NCI-H774 (cell line): ENCODE data around the gene ATF7IP2.

Experiments
- DNase-seq: peaks from one replicate; lab custom pipeline; 2025; lab: John Stamatoyannopoulos, UW

Gene ATF7IP2

DNA sequence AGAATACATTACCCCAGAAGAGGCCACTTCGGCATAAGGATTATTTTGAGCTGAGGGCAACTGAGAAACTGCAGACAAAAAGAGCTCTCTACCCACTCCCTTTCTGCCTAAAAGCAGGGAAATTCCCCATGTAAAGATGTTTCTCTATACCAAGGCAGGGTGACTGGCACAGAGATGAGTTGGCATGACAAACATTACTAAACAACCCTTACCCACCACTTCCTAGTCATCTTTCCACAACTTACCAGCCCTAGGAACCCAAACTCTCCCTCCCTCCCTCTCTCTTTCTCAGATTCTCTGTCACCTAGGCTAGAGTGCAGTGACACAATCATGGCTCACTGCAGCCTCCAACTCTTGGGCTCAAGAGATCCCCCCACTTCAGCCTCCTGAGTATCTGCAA is 126.0 kb downstream of the ATF7IP2 start:
- DNase-seq = no peak

DNA sequence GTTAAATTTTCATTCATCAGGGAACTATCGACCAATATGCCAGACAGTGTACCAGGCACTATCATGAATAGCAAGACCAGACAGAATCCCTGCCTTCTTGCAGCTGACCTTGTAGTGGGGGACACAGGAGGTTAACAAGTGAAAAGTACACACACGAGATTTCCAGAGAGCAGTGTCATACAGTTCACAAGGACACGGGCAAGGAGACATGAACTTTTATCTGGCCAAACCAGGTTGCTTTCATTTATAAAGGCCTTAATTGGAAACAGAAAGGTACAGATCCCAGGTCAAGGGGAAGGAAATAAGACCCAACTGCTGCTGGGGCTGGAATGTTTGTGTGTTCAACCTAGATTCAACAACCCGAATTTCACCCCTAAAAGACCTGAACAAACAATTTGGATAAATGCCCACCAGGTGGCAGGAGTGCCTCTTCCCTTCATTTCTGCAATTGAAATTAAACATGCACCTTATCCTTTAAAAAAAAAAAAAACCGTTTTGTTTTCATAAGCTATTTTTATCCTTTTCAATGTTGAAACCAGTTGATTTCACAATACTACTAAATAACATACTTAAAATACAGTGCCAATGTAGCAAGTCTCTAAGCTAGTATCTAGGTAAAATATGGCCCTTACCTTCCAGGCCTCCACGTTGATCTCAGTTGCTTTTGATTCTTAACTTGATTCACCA is 128.7 kb downstream of the ATF7IP2 start:
- DNase-seq = peak; percentile 46

DNA sequence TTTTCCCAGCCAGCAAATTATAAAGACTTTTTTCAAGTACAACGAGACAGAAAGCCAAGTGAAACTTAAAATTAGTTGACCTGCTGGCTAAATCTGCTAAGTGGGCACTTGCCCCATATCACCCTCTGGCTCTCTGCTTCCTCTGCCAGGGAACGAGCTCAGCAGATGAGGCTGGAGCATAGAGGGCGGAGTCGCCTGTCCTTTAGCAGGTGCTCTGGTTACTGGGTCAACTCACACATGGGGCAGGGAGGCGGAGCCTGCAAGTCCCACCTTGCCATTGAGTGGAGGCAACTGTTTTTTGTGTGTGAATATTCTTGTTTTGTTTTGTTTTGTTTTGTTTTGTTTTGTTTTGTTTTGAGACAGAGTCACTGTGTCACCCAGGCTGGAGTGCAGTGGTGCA is 132.0 kb downstream of the ATF7IP2 start:
- no peak for DNase-seq

DNA sequence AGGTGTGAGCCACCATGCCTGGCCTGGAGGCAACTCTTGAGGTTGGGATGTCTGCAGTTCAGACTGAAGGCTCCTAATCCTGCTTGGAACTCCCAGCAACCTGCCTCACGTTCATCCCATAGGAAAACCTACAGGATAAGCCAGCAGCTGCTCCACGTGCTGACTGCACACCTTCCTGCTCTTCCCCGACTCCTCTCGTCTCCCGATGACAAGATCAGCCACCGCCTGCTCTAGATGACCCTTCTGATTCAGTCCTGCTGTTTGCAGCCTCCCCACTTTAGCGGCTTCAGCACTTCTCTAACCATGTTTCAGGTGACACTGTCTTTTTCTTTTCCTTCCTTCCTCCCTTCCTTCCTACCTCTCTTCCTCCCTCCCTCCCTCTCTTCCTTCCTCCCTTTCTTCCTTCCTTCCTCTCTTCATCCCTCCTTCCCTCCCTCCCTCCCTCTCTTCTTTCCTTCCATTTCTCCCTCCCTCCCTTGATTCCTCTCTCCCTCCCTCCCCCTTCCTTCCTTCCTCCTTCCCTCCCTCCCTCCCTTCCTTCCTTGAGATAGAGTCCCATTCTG is 132.7 kb downstream of the ATF7IP2 start:
- no peak for DNase-seq

DNA sequence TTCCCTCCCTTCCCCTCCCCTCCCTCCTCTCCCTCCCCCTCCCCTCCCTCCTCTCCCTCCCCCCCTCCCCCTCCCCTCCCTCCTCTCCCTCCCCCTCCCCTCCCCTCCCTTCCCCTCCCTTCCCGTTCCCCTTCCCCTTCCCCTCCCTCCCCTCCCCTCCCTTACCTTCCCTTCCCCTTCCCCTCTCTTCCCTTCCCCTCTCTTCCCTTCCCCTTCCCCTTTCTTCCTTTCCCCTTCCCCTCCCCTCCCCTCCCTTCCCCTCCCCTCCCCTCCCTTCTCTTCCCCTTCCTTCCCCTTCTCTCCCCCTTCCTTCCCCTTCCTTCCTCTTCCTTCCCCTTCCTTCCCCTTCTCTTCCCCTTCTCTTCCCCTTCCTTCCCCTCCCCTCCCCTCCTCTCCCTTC is 133.4 kb downstream of the ATF7IP2 start:
- DNase-seq = no peak

DNA sequence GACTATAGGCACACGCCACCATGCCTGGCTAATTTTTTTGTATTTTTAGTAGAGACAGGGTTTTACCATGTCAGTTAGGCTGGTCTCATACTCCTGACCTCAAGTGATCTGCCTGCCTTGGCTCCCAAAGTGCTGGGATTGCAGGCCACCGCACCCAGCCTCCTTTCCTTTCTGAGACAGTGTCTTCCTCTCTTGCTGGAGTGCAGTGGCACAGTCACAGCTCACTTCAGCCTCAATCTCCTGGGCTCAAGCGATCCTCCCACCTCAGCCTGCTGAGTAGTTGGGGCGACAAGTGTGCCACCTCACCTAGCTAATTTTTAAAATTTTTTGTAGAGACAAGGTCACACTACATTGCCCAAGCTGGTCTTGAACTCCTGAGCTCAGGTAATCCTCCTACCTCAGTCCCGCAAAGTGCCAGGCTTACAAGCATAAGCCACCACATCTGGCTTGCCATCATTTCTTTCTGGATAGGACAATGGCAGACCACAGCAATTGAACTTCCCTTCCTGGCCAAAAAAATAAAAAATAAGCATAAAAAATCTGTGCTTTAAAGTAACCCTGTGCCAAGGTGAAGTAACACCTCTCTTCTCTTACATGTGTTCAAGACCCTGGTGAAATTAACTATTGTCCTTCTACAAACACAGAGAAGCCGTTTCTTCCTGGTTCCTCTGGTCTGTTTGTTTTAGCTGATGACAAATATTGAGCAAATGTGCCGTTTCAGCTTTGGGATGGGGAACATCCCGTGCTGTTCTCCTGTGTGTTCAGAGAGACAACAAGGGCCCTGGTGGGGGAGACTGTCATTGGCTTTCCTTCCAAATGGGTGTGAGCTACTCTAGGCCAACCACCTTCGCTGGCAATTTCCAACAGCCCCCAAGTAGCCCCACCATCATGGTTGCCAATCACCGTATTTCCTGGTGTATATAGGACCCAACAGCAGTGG is 134.3 kb downstream of the ATF7IP2 start:
- peak; percentile 15 for DNase-seq

DNA sequence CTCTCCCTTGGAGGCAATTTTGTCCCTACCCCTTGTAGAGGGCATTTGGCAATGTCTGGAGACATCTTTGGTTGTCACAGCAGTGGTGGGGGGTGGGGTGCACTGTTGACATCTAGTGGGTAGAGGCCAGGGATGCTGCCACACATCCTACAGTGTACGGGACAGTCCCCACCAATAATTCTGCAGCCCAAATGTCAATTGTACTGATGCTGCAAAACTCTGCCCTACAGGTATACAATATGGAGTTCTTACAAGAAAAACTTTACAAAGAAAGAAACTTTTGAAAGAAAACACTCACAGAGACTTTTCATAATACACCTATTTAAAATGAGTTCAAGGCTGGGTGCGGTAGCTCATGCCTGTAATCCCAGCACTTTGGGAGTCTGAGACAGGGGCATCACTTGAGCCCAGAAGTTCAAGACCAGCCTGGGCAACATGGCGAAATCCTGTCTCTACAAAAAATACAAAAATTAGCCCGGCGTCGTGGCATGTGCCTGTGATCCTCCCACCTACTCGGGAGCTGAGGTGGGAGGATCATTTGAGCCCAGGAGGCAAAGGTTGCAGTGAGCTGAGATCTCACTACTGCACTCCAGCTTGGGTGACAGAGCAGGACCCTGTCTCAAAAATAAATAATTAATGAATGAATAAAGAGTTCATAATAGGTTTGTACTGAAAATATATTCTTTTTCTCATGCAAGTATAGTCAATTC is 135.2 kb downstream of the ATF7IP2 start:
- DNase-seq = no peak

DNA sequence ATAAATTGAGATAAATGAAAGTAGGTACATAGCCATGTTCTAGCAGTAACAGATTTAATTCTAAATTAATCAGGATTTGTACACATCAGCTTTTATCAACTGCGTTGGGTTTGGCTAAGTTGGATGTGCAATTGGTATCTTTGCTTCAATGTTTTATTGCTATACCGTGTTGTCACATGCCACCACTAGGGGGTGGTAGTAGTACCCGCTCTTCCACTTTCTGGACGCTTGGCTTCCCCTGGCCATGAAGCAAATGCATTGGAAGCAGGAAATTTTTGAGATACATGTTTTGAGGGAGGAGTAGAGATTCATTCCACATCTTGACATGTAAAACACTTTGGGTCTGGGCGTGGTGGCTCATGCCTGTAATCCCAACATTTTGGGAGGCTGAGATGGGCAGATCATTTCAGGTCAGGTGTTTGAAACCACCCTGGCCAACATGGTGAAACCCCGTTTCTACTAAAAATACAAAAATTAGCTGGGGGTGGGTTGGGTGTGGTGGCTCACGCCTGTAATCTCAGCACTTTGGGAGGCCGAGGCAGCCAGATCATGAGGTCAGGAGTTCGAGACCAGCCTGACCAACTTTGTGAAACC is 135.9 kb downstream of the ATF7IP2 start:
- peak; percentile 48 for DNase-seq

DNA sequence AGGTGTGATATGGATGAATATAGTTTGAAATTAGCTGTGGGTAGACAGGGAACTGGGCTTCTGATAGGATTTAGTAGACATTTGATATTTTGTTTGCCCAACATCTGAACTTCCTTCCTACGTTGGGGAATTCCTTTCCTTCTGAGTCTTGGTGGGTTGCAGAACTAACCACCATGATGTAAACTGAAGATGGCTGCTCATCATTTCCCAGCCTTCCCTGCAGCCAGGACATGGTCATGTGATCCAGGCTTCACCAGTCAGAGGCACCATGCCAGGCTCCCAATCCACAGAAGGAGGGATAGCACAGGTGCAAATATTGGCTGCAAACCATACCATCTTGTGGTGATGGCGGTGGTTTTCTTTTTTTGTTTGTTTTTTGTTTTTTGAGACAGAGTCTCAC is 137.1 kb downstream of the ATF7IP2 start:
- no peak for DNase-seq

DNA sequence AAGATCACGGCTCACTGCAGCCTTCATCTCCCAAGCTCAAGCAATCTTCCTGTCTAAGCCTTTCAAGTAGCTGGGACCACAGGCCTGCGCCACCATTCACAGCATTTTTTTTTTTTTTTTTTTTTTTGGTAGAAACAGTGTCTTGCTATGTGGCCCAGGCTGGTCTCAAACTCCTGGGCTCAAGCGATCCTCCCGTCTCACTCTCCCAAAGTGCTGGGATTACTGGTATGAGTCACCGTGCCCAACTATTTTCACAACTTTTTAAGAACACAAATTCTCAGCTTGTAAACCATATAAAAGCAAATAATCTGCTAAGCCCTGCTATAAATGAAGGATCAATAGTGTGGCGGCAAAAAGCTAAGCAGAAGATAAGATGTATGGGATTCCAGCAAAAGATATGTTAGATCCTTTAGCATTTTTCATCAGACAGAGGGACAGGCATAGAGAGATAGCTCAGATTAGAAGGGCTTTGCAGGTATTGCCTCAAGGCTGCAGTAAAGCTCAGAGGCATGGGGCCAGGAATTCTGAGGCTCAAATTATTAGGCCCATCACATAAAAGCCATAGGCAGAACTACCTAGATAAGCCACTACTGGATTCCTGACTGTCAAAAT is 139.5 kb downstream of the ATF7IP2 start:
- no peak for DNase-seq

DNA sequence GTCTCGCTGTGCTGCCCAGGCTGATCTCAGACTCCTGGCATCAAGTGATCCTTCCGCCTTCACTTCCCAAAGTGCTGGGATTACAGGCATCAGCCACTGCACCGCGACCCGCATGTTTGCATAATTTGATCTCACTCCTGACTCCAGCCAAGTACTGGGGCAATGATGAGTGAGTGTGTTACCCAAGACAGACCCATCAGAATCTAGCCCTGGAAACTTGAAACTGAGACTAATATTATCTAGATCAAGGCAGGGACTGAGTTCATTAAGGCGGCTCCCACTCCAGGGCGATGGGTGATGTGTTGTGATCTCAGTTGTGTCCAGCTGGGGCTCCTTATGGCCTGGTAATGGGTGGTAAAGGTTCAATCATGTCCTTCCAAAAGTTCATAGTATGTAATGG is 141.1 kb downstream of the ATF7IP2 start:
- no peak for DNase-seq

DNA sequence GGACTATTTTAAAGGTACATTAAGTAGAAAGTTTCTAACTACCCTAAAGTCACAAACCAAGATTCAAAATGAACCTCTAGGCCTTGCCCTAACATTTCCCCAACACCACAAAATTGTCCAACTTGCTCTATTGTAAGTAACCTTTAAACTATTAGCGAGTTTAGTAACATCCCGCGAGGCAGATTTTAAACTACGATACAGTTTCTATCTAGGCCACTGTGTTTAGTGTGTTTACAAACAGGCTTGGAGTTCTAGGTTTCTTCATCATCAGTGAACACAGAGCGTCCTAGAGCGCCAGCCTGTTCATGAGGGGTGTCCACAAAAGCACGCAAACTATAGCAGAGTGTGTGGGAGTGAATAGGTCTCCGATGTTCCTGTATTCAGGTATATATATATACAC is 142.8 kb downstream of the ATF7IP2 start:
- no peak for DNase-seq

DNA sequence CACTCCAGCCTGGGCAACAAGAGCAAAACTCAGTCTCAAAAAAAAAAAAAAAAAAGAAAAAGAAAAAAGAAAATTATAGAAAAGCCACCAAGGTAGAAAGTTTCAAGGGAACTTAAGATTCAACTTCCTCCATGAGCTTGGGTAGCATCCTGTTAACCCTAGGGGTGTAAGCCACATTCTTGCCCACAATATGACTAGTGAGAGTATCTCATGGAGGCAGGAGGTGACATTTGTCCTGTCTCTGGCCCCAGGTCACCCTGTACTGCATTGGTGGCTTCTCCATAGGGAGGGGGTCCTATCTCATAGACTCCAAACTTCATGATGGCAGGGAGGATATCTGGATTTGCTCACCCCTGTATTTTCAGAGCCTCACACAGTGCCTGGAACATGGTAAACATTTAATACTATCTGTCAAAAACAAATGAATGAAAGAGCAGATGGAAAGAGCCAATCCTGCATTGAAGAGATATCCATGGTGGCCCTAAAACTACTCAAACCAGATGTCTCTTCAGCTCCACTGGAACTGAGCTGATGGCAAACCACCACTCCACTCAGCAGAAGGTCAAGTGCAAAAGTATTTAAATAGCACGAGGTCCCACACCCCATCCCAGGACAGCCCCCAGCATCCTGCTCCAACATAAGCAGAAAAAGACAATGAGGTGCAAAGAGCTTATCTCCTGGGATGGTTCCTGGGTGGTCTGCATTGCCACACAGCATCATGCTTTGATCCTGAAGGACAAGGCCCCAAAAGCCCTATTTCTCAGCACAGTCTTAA is 144.2 kb downstream of the ATF7IP2 start:
- no peak for DNase-seq

DNA sequence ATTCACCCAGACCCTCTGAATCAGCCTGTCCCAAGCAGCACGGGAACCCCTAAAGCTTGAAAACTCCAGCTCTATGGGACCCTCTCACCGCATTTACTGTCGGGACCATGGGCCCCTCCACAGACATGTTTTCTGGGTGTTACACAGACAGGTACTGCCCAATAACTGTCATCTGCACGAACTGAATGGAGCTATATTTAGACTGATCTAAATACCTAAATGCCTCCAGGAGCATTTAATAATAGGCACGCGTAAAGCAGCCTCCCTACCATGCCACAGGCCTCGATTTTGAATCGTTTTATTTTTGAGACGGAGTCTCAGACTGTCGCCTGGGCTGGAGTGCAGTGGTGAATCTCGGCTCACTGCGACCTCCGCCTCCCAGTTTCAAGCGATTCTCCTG is 144.8 kb downstream of the ATF7IP2 start:
- DNase-seq = no peak

DNA sequence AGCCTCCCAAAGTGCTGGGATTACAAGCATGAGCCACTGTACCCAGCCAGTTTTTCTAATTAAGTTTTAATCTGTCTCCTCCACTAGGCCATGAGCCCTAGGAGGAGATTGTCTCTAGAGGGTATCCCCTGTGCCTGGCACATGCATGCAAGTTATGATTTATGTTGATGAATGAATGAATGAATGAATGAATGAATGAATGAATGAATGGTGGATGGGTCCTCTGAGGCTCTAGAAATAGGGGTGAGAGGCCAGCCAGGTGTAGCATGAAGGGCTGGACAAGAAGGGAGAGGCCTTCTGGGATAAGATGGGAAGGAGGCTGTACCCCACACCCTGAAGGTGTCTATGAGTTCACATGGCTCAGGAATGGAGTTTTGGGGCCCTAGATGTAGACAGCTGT is 145.7 kb downstream of the ATF7IP2 start:
- no peak for DNase-seq
